Measurements from ENCODE around the gene CHD1. TPM values are rescaled to one million over a fixed set of nuclear protein-coding genes. Genes with fewer than 3 reads are reported as not detected.

The CHD1 gene
- total and polyA plus RNA-seq, 2 donors (not counting 3 experiments of a cell fraction or from before 2014, with no cell fraction given): 16.2 to 48.9 TPM

DNA sequence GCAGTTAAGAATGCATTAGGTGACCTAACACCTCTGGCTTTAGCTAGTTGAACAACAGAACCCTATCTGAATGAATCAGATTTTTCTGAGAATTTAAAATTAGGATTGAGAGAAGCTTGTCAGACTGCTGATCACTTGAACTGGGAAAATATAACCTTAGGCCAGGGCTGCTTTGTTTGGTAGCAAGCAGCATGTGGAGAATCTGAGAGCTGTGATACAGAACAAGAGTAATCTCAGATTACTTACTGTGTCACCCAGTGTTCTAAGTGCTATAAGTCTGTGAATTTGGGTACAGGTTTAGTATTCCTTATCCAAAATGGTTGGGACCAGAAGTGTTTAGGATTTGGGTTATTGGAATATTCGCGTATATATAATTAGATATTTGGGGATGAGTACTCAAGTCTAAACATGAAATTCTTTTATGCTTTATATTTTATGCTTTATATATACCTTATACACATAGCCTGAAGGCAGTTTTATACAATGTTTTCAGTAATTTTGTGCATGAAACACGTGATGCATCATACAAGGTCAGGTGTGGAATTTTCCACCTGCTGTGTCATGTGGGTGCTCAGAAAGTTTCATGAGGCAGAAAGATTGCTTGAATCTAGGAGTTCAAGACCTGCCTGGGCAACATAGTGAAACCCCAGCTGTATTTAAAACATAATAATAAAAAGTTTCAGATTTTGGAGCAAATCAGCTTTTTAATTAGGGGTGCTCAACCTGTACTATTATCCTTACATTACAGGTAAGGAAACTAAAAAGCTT is 8.3 kb upstream of the CHD1 start:
- no peak for FAIRE-seq

More for the DNA sequence above, 8.3 kb upstream of the CHD1 start:
- no peaks in the 10 kb centered on the region for H3K4me1 ChIP-seq (ENCODE audit: control insufficient read depth, extremely low read depth, insufficient read depth, low read length)
- TF ChIP-seq GATA2 (IDR thresholded peaks at IDR 0.05; ENCODE audit: insufficient read depth, insufficient read length, low read depth, low read length) (no peak), POLR2A (IDR thresholded peaks at IDR 0.05; ENCODE audit: low read depth, low read length) (no peak), JUN (IDR thresholded peaks at IDR 0.05; ENCODE audit: borderline replicate concordance, insufficient read depth, insufficient read length, low read depth) (no peak), EZH2 (IDR thresholded peaks at IDR 0.05; ENCODE audit: borderline replicate concordance, low read depth, low read length, severe bottlenecking) (no peak), POLR2AphosphoS5 (IDR thresholded peaks at IDR 0.05; ENCODE audit: insufficient read depth, low read depth, low read length) (no peak), MYC (IDR thresholded peaks at IDR 0.05; ENCODE audit: low read depth, low read length) (no peak), FOS (IDR thresholded peaks at IDR 0.05; ENCODE audit: borderline replicate concordance, insufficient read depth, low read length) (no peak)
- TF ChIP-seq, protein P1, sequence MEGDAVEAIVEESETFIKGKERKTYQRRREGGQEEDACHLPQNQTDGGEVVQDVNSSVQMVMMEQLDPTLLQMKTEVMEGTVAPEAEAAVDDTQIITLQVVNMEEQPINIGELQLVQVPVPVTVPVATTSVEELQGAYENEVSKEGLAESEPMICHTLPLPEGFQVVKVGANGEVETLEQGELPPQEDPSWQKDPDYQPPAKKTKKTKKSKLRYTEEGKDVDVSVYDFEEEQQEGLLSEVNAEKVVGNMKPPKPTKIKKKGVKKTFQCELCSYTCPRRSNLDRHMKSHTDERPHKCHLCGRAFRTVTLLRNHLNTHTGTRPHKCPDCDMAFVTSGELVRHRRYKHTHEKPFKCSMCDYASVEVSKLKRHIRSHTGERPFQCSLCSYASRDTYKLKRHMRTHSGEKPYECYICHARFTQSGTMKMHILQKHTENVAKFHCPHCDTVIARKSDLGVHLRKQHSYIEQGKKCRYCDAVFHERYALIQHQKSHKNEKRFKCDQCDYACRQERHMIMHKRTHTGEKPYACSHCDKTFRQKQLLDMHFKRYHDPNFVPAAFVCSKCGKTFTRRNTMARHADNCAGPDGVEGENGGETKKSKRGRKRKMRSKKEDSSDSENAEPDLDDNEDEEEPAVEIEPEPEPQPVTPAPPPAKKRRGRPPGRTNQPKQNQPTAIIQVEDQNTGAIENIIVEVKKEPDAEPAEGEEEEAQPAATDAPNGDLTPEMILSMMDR (IDR thresholded peaks at IDR 0.05; ENCODE audit: extremely low read depth in 1 of 2, insufficient read depth in 1 of 2, low read depth in 1 of 2, low read length in 2 of 2): no peak
- TF ChIP-seq, protein P2, sequence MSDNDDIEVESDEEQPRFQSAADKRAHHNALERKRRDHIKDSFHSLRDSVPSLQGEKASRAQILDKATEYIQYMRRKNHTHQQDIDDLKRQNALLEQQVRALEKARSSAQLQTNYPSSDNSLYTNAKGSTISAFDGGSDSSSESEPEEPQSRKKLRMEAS (IDR thresholded peaks at IDR 0.05; ENCODE audit: insufficient read depth, insufficient read length): no peak
- no peaks in the 10 kb centered on the region for H3K36me3 ChIP-seq (ENCODE audit: control insufficient read depth in 2 of 2, extremely low read depth in 1 of 2, insufficient read depth in 2 of 2, low read length in 2 of 2)
- POLR2A ChIA-PET: no interaction called here
- no peak overlapping the region for H3K4me3 ChIP-seq (replicated peaks in 1 of 3; ENCODE audit: insufficient read depth in 1 of 3, low read depth in 1 of 3, low read length in 3 of 3)
- dilution Hi-C loops (cut with MboI; ENCODE audit: extremely low pct_ligation_motif_present, low sequenced_read_pairs): no loop called here
- no peak overlapping the region for H3K27ac ChIP-seq (ENCODE audit: insufficient read depth, low read depth, low read length)
- CTCF ChIA-PET: no interaction called here
- H3K79me2 ChIP-seq (ENCODE audit: control insufficient read depth, insufficient read depth, low read length): no peaks in the 10 kb centered on the region
- no peaks in the 10 kb centered on the region for H3K9me3 ChIP-seq (replicated peaks; ENCODE audit: control insufficient read depth, insufficient read depth, low read length)
- intact Hi-C loops (cut with micrococcal nuclease): no loop called here
- no peaks in the 10 kb centered on the region for H3K27me3 ChIP-seq (ENCODE audit: control insufficient read depth in 2 of 2, insufficient read depth in 2 of 2, low read length in 2 of 2)
- no peak overlapping the region for H2AFZ ChIP-seq (ENCODE audit: low read depth, low read length)
- no TSS peak for BruUV-seq (replicated peaks)
- no peak for DNase-seq (ENCODE audit: low read depth, low spot score)
- no peaks in the 10 kb centered on the region for H4K20me1 ChIP-seq (replicated peaks; ENCODE audit: control insufficient read depth, extremely low read depth, insufficient read depth, low read length)
- no peak overlapping the region for H3K4me2 ChIP-seq (ENCODE audit: insufficient read depth, low read length)
- H3K9ac ChIP-seq (replicated peaks; ENCODE audit: extremely low read depth, insufficient read depth, low read length): no peak overlapping the region
- H3K9me1 ChIP-seq (replicated peaks; ENCODE audit: control insufficient read depth, extremely low read depth, insufficient read depth, low read length): no peaks in the 10 kb centered on the region

Measured in endothelial cell of umbilical vein (primary cell).